ENCODE data around the gene DCLK2. TPM values are rescaled to one million over a fixed set of nuclear protein-coding genes. Genes with fewer than 3 reads are reported as not detected.

The DCLK2 gene
- total RNA-seq, 2 donors from 2014 or later = 3.1 to 3.9 TPM

DNA sequence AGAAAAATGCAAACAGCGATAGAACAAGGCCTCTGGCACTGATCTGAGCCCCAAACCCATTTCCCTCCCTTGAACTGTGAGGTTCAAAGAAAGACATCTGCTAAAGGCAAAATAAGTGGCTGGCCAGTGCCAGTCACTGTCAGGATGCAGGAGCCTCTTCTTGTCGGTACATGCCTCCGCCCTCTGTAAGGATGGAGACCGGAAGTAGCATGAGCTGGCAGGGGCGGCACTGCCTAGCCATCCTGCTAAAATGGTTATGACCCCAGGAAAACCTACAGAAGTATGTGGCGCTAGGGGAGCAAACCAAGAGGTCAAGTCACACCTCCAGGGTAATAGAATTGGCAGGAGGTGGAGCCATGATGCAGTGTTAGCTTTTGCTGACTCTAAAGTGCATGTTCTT is 180.3 kb downstream of the DCLK2 start:
- DNase-seq = no peak
- TF ChIP-seq, protein P1, sequence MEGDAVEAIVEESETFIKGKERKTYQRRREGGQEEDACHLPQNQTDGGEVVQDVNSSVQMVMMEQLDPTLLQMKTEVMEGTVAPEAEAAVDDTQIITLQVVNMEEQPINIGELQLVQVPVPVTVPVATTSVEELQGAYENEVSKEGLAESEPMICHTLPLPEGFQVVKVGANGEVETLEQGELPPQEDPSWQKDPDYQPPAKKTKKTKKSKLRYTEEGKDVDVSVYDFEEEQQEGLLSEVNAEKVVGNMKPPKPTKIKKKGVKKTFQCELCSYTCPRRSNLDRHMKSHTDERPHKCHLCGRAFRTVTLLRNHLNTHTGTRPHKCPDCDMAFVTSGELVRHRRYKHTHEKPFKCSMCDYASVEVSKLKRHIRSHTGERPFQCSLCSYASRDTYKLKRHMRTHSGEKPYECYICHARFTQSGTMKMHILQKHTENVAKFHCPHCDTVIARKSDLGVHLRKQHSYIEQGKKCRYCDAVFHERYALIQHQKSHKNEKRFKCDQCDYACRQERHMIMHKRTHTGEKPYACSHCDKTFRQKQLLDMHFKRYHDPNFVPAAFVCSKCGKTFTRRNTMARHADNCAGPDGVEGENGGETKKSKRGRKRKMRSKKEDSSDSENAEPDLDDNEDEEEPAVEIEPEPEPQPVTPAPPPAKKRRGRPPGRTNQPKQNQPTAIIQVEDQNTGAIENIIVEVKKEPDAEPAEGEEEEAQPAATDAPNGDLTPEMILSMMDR (IDR thresholded peaks at IDR 0.05) = no peak
- Histone ChIP-seq H3K9ac (ENCODE audit: low read depth in 2 of 2, low read length in 2 of 2) (no peak overlapping the region), H3K4me1 (peaks cover 14% of the 10 kb centered on the region), H3K27me3 (no peaks in the 10 kb centered on the region), H3K27ac (no peak overlapping the region), H3K9me3 (no peaks in the 10 kb centered on the region), H3K36me3 (no peaks in the 10 kb centered on the region), H3K4me3 (no peak overlapping the region)
- intact Hi-C loops (cut with DNase I) = no loop called here

DNA sequence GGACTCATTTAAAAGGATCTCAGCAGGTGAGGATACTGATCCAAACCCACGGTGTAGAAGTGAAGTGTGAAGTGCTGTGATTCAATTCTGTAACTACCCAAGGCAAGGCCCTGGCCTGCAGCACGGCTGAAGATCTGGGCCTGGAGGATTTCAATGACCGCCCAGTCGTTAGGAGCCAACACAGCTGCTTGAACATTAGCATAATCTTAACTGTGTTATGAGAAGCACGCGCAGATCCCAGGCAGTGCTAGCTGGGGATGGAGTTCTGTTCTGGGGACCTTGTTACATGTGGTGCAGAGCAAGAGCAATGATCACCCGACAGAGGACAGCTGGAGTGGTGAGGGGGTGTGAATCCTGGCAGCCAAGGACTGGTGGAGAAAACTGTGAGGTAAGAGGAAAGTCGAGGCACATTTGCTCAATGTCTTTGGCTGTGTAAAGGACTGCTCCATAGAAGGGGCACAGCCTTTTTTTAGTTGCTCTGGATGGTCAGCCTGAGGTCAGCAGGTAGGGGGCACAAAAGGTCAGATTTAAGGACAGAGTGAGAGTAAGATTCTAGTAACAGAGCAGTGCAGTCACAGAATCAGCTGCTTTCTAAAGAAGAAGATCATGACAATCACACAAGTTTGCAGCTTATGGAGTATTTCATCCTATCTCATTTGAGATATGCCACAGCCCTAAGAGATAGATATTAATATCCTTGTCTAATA is 181.8 kb downstream of the DCLK2 start:
- intact Hi-C loops (cut with DNase I) = no loop called here
- Histone ChIP-seq H3K9ac (ENCODE audit: low read depth in 2 of 2, low read length in 2 of 2) (no peak overlapping the region), H3K27ac (no peak overlapping the region), H3K36me3 (no peaks in the 10 kb centered on the region), H3K4me1 (peaks cover 14% of the 10 kb centered on the region), H3K27me3 (no peaks in the 10 kb centered on the region), H3K4me3 (no peak overlapping the region), H3K9me3 (no peaks in the 10 kb centered on the region)
- DNase-seq = no peak
- TF ChIP-seq, protein P1 (IDR thresholded peaks at IDR 0.05) = no peak

DNA sequence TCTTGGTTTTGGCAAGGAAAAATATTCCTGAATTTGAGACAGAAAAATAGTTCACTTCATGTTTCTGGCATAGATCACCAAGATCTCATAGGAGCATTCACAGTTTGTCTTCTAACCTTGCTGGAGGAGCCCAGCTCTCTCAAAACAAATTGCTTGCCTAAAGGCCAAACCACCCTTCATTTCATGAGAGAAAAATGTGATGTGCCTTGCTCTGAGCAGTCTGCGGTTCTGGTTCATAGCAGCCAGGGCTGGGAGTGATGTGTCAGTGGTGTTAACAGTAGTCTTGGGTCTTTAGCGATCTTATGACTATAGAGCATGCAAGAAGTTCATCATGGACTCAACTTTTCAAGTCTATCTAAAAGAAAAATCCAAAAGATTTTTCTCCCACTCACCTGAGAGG is 183.3 kb downstream of the DCLK2 start:
- H3K27me3 ChIP-seq = no peaks in the 10 kb centered on the region
- H3K27ac ChIP-seq = no peak overlapping the region
- H3K36me3 ChIP-seq = no peaks in the 10 kb centered on the region
- TF ChIP-seq, protein P1 (IDR thresholded peaks at IDR 0.05) = no peak
- H3K4me3 ChIP-seq = no peak overlapping the region
- H3K9me3 ChIP-seq = no peaks in the 10 kb centered on the region
- intact Hi-C loops (cut with DNase I) = no loop called here
- no peak for DNase-seq
- no peak overlapping the region for H3K9ac ChIP-seq (ENCODE audit: low read depth in 2 of 2, low read length in 2 of 2)
- peaks cover under 1% of the 10 kb centered on the region for H3K4me1 ChIP-seq

DNA sequence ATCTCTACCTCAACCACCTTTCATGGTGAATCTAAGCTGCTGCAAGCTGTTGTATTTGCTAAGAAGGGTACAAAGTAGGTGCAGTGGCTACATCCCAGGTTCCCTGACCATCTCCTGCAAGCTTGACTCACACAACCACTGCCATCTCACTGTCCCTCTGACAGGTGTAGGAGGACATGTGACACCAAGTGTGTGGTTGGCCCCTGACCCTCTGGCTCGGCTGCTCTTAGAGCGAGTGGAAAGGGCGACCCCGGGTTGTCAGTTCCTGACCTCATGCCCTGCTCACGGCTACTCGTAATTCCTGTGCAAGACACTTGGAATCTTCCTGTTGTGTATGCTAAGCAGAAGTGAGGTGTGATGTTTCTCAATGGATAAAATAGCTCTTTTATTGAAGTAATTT is 184.4 kb downstream of the DCLK2 start:
- Histone ChIP-seq H3K4me3 (no peak overlapping the region), H3K36me3 (no peaks in the 10 kb centered on the region), H3K27ac (no peak overlapping the region), H3K27me3 (no peaks in the 10 kb centered on the region), H3K4me1 (no peaks in the 10 kb centered on the region), H3K9ac (ENCODE audit: low read depth in 2 of 2, low read length in 2 of 2) (no peak overlapping the region), H3K9me3 (no peaks in the 10 kb centered on the region)
- TF ChIP-seq, protein P1 (IDR thresholded peaks at IDR 0.05) = no peak
- intact Hi-C loops (cut with DNase I) = no loop called here
- DNase-seq = no peak

DNA sequence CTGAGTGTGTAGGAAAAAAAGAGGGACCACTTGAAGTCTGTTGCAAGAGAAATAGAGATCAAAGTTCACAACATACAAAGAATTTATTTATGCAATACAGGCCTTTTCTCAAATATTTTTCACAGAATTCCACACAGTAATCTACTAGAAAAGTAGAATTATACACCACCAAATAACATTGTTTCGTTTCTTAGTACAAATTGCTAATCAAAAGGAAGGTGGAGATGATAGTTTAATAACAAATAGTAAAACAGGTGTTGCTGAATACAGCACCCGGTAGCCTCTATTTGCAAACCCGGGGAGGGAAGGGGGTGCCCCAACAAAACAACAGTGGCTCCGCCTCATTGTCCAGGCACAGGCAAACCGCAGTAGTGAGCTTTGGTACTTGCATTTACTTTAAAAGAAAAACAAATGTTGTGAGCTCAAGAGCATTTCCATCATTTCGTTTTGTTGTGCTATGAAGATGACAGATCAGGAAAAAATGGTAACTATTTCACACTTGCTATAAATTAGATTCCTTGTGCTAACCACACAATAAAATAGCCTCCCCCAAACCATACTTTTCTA is 186.4 kb downstream of the DCLK2 start:
- Histone ChIP-seq H3K4me3 (no peak overlapping the region), H3K27ac (no peak overlapping the region), H3K9me3 (no peaks in the 10 kb centered on the region), H3K9ac (ENCODE audit: low read depth in 2 of 2, low read length in 2 of 2) (no peak overlapping the region), H3K4me1 (no peaks in the 10 kb centered on the region), H3K27me3 (no peaks in the 10 kb centered on the region), H3K36me3 (no peaks in the 10 kb centered on the region)
- TF ChIP-seq, protein P1 (IDR thresholded peaks at IDR 0.05) = no peak
- DNase-seq = no peak
- intact Hi-C loops (cut with DNase I) = no loop called here

Measured in colonic mucosa (tissue), 4 donors.